ENCODE data around the gene MUSTN1. TPM values are rescaled to one million over a fixed set of nuclear protein-coding genes. Genes with fewer than 3 reads are reported as not detected.

MUSTN1 gene
- total RNA-seq, 5 donors from 2014 or later (not counting 1 experiment from before 2014, with no cell fraction given), result 1.6 to 10.2 (median 4.1) TPM

DNA sequence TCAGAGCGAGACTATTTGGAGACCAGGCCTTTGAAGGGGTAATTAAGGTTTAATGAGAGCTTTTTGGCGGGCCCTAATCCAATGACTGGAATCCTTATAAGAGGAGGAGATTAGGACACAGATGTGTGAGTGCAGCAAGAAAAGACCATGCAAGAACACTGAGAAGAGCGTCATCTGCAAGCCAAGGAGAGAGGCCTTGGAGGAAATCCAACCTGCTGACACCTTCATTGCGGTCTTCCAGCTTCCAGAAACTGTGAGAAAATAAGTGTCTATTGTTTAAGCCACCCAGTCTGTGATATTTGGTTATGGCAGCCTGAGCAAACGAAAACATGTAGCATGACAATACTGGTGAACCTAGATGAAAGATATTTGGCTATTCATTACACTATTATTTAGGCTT, 23.0 kb upstream of the MUSTN1 start:
- Mint-ChIP-seq H3K4me1 (peaks cover 0 to 5% (median 1%) of the 10 kb centered on the region in 3 donors), H3K27me3 (no peaks in the 10 kb centered on the region), H3K9me3 (no peaks in the 10 kb centered on the region), H3K27ac (no peak overlapping the region), H3K4me3 (no peak overlapping the region), H3K36me3 (peaks cover 24% of the 10 kb centered on the region)
- Histone ChIP-seq H3K9me3 (no peaks in the 10 kb centered on the region), H3K27me3 (replicated peaks in 1 of 2; ENCODE audit: control insufficient read depth in 2 of 2, extremely low read depth in 1 of 2, insufficient read depth in 2 of 2, low read length in 1 of 2) (no peaks in the 10 kb centered on the region), H3K27ac (ENCODE audit: low read length) (no peak overlapping the region), H3K36me3 (ENCODE audit: control insufficient read depth in 2 of 2, extremely low read depth in 1 of 2, insufficient read depth in 1 of 2, low read length in 1 of 2) (peaks cover 13 to 20% of the 10 kb centered on the region in 2 donors), H3K4me3 (ENCODE audit: control insufficient read depth in 1 of 2, extremely low read depth in 1 of 2, low read length in 1 of 2) (no peak overlapping the region), H3K4me1 (ENCODE audit: control insufficient read depth in 1 of 2, extremely low read depth in 1 of 2, insufficient read depth in 2 of 2, low read length in 2 of 2) (no peaks in the 10 kb centered on the region)
- WGBS (ENCODE audit: insufficient coverage), result 100% methylated on average over 3 of the region's 5 CpGs
- ChIA-PET CTCF (no interaction called here), POLR2A (no interaction called here)
- no peak for ATAC-seq (replicated peaks in 1 of 4)
- no peak for DNase-seq

DNA sequence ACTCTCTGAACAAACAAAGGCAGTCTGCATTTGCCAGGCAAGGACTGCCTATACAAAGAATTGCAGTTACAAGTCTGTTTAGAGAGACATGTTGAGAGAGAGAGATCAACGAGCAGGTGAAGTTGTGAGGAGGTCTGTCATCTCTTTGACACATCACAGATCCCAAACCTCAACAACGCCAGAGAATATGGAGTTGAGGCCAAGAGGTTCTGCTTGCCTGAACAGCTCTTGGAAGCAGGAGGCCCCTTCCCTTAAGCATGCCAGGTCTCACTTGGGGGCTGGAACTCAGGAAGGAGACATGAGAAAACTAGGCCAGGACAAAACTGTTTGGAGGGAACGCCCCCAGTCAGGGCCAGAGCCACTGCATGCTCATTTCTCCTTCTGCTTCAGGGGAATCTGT, 22.3 kb upstream of the MUSTN1 start:
- Mint-ChIP-seq H3K36me3 (peaks cover 23% of the 10 kb centered on the region), H3K4me3 (no peak overlapping the region), H3K27me3 (no peaks in the 10 kb centered on the region), H3K4me1 (peaks cover 0 to 2% (median 1%) of the 10 kb centered on the region in 3 donors), H3K9me3 (no peaks in the 10 kb centered on the region), H3K27ac (no peak overlapping the region)
- CTCF ChIA-PET, result no interaction called here
- H3K4me1 ChIP-seq (ENCODE audit: control insufficient read depth in 1 of 2, extremely low read depth in 1 of 2, insufficient read depth in 2 of 2, low read length in 2 of 2), result no peaks in the 10 kb centered on the region
- no CpG with 5 or more reads among the region's 3 CpGs for WGBS (ENCODE audit: insufficient coverage)
- no peaks in the 10 kb centered on the region for H3K9me3 ChIP-seq
- ATAC-seq (replicated peaks in 1 of 4), result no peak
- H3K27ac ChIP-seq (ENCODE audit: low read length), result no peak overlapping the region
- H3K27me3 ChIP-seq (replicated peaks in 1 of 2; ENCODE audit: control insufficient read depth in 2 of 2, extremely low read depth in 1 of 2, insufficient read depth in 2 of 2, low read length in 1 of 2), result no peaks in the 10 kb centered on the region
- peaks cover 14 to 27% of the 10 kb centered on the region in 2 donors for H3K36me3 ChIP-seq (ENCODE audit: control insufficient read depth in 2 of 2, extremely low read depth in 1 of 2, insufficient read depth in 1 of 2, low read length in 1 of 2)
- POLR2A ChIA-PET, result no interaction called here
- DNase-seq, result no peak
- no peak overlapping the region for H3K4me3 ChIP-seq (ENCODE audit: control insufficient read depth in 1 of 2, extremely low read depth in 1 of 2, low read length in 1 of 2)

DNA sequence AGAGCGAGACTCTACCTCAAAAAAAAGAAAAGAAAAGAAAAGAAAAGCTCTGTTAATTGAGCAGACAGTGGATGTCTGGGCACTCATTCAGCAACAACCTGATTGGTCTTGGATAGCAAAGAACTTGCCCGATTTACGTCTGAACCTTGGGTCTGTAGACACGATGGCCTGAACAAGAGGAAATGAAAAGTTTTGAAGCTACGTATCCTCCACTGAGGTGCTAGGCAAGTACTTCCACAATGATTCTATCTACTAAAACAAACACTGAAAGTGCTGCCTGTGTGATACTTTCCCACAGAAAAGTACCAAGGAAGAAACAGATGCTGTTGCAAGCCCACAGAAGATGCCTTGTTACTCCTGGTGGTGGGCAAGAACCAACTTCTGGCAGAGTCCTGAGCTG, 21.8 kb upstream of the MUSTN1 start:
- H3K27me3 Mint-ChIP-seq, result no peaks in the 10 kb centered on the region
- Histone ChIP-seq H3K9me3 (no peaks in the 10 kb centered on the region), H3K4me3 (ENCODE audit: control insufficient read depth in 1 of 2, extremely low read depth in 1 of 2, low read length in 1 of 2) (no peak overlapping the region), H3K27me3 (replicated peaks in 1 of 2; ENCODE audit: control insufficient read depth in 2 of 2, extremely low read depth in 1 of 2, insufficient read depth in 2 of 2, low read length in 1 of 2) (no peaks in the 10 kb centered on the region), H3K4me1 (ENCODE audit: control insufficient read depth in 1 of 2, extremely low read depth in 1 of 2, insufficient read depth in 2 of 2, low read length in 2 of 2) (no peaks in the 10 kb centered on the region), H3K27ac (ENCODE audit: low read length) (no peak overlapping the region), H3K36me3 (ENCODE audit: control insufficient read depth in 2 of 2, extremely low read depth in 1 of 2, insufficient read depth in 1 of 2, low read length in 1 of 2) (peaks cover 15 to 31% of the 10 kb centered on the region in 2 donors)
- H3K9me3 Mint-ChIP-seq, result no peaks in the 10 kb centered on the region
- no peak overlapping the region for H3K4me3 Mint-ChIP-seq
- DNase-seq (no peak), ATAC-seq (replicated peaks in 1 of 4) (no peak)
- CTCF ChIA-PET, result no interaction called here
- H3K27ac Mint-ChIP-seq, result no peak overlapping the region
- WGBS (ENCODE audit: insufficient coverage), result 100% methylated on average over 2 of the region's 5 CpGs
- H3K36me3 Mint-ChIP-seq, result peaks cover 23% of the 10 kb centered on the region
- POLR2A ChIA-PET, result no interaction called here
- peaks cover 0 to 1% (median 0%) of the 10 kb centered on the region in 3 donors for H3K4me1 Mint-ChIP-seq

DNA sequence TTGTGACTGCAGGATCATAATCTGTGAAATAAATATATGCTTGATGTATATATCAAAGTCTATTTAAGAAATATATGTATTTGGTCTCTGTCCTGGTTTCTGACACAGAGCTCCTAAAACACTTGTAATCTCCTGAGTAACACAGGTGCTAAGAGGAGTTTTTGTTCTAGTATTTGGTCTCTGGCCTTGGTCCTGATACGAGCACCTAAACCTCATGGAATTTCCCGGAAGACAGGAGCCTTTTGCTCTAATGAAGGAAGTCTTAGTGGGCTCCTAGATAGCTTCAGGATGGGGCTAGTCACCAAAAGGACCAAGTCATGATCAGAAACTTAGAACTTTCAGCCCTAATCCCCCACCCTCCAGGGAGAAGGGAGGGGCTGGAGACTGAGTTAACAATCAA, 19.2 kb upstream of the MUSTN1 start:
- no peak overlapping the region for H3K27ac Mint-ChIP-seq
- DNase-seq, result no peak
- H3K4me3 Mint-ChIP-seq, result no peak overlapping the region
- CTCF ChIA-PET, result interaction anchor here in 1 of 2 donors (0.7 kb wide), 1 partner anchor 9 kb away, joined by 3 read pairs; no protein-coding TSS in a partner anchor
- Histone ChIP-seq H3K4me3 (ENCODE audit: control insufficient read depth in 1 of 2, extremely low read depth in 1 of 2, low read length in 1 of 2) (no peak overlapping the region), H3K9me3 (no peaks in the 10 kb centered on the region), H3K27ac (ENCODE audit: low read length) (no peak overlapping the region), H3K27me3 (replicated peaks in 1 of 2; ENCODE audit: control insufficient read depth in 2 of 2, extremely low read depth in 1 of 2, insufficient read depth in 2 of 2, low read length in 1 of 2) (no peaks in the 10 kb centered on the region), H3K36me3 (ENCODE audit: control insufficient read depth in 2 of 2, extremely low read depth in 1 of 2, insufficient read depth in 1 of 2, low read length in 1 of 2) (peaks cover 17 to 45% of the 10 kb centered on the region in 2 donors), H3K4me1 (ENCODE audit: control insufficient read depth in 1 of 2, extremely low read depth in 1 of 2, insufficient read depth in 2 of 2, low read length in 2 of 2) (no peaks in the 10 kb centered on the region)
- POLR2A ChIA-PET, result no interaction called here
- H3K36me3 Mint-ChIP-seq, result peaks cover 28% of the 10 kb centered on the region
- no peak for ATAC-seq (replicated peaks in 1 of 4)
- no peaks in the 10 kb centered on the region for H3K27me3 Mint-ChIP-seq
- no peaks in the 10 kb centered on the region for H3K4me1 Mint-ChIP-seq
- no peaks in the 10 kb centered on the region for H3K9me3 Mint-ChIP-seq
- no CpG with 5 or more reads among the region's 2 CpGs for WGBS (ENCODE audit: insufficient coverage)

DNA sequence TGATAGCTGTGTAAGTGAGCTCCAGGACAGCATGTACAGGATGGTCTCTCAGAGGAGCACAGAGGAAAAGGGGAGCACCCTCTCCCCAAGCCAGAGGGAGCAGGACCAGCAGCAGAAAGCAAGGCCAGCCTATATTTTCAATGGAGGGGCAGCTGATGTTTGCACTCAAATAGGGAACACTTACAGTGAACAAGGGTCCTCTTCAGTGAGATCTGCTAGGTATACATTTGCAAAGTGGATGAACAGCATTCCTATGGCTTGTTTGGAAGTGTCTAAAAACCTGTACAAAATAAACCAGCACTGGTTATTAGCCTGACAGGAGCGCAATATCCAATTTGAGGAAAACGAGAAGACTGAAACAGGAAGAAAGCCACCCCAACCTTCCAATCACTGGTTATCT, 17.6 kb upstream of the MUSTN1 start:
- ATAC-seq (replicated peaks in 1 of 4) (no peak), DNase-seq (no peak)
- H3K4me1 Mint-ChIP-seq, result no peaks in the 10 kb centered on the region
- ChIA-PET CTCF (no interaction called here), POLR2A (no interaction called here)
- Histone ChIP-seq H3K9me3 (no peaks in the 10 kb centered on the region), H3K4me3 (ENCODE audit: control insufficient read depth in 1 of 2, extremely low read depth in 1 of 2, low read length in 1 of 2) (no peak overlapping the region), H3K27ac (ENCODE audit: low read length) (no peak overlapping the region), H3K36me3 (ENCODE audit: control insufficient read depth in 2 of 2, extremely low read depth in 1 of 2, insufficient read depth in 1 of 2, low read length in 1 of 2) (peaks cover 19 to 59% of the 10 kb centered on the region in 2 donors), H3K27me3 (replicated peaks in 1 of 2; ENCODE audit: control insufficient read depth in 2 of 2, extremely low read depth in 1 of 2, insufficient read depth in 2 of 2, low read length in 1 of 2) (no peaks in the 10 kb centered on the region), H3K4me1 (ENCODE audit: control insufficient read depth in 1 of 2, extremely low read depth in 1 of 2, insufficient read depth in 2 of 2, low read length in 2 of 2) (no peaks in the 10 kb centered on the region)
- H3K9me3 Mint-ChIP-seq, result no peaks in the 10 kb centered on the region
- H3K4me3 Mint-ChIP-seq, result no peak overlapping the region
- H3K36me3 Mint-ChIP-seq, result peaks cover 30% of the 10 kb centered on the region
- no peak overlapping the region for H3K27ac Mint-ChIP-seq
- WGBS (ENCODE audit: insufficient coverage), result 75% methylated on average over 2 of the region's 2 CpGs
- H3K27me3 Mint-ChIP-seq, result no peaks in the 10 kb centered on the region

DNA sequence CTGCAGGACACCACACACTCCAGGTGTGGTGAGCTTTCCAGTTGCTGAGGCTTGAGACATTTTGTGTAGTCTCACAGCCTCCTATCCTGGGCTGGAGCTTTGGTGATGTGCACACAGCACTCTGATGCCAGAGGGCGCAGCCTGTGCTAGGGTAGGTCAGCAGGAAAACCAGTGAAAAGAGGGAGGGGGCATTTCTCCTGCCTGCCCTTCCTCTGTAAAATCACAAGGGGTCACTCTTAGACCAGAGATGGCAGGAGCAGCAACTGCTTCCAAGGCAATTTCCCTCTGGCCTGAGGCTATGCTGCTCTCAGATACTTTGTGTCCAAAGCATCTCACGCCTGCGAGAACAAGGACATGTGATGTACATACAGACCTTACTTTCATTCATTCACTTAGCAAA, 16.5 kb upstream of the MUSTN1 start:
- H3K36me3 ChIP-seq (ENCODE audit: control insufficient read depth in 2 of 2, extremely low read depth in 1 of 2, insufficient read depth in 1 of 2, low read length in 1 of 2), result peaks cover 19 to 68% of the 10 kb centered on the region in 2 donors
- H3K4me1 Mint-ChIP-seq, result no peaks in the 10 kb centered on the region
- H3K9me3 Mint-ChIP-seq, result no peaks in the 10 kb centered on the region
- H3K27ac Mint-ChIP-seq, result no peak overlapping the region
- no peaks in the 10 kb centered on the region for H3K27me3 ChIP-seq (replicated peaks in 1 of 2; ENCODE audit: control insufficient read depth in 2 of 2, extremely low read depth in 1 of 2, insufficient read depth in 2 of 2, low read length in 1 of 2)
- CTCF ChIA-PET, result interaction anchor here in 1 of 2 donors (1.2 kb wide), 1 partner anchor 223 kb away, joined by 3 read pairs; no protein-coding TSS in a partner anchor
- H3K27me3 Mint-ChIP-seq, result no peaks in the 10 kb centered on the region
- no CpG with 5 or more reads among the region's 3 CpGs for WGBS (ENCODE audit: insufficient coverage)
- H3K9me3 ChIP-seq, result no peaks in the 10 kb centered on the region
- H3K36me3 Mint-ChIP-seq, result peaks cover 30% of the 10 kb centered on the region
- no peak overlapping the region for H3K4me3 Mint-ChIP-seq
- POLR2A ChIA-PET, result no interaction called here
- no peak overlapping the region for H3K27ac ChIP-seq (ENCODE audit: low read length)
- no peak overlapping the region for H3K4me3 ChIP-seq (ENCODE audit: control insufficient read depth in 1 of 2, extremely low read depth in 1 of 2, low read length in 1 of 2)
- no peaks in the 10 kb centered on the region for H3K4me1 ChIP-seq (ENCODE audit: control insufficient read depth in 1 of 2, extremely low read depth in 1 of 2, insufficient read depth in 2 of 2, low read length in 2 of 2)
- DNase-seq (peak in 8 of 35 experiments; percentile 4 to 43 (median 10)), ATAC-seq (replicated peaks in 1 of 4) (peak; percentile 43 to 56 (median 52))

DNA sequence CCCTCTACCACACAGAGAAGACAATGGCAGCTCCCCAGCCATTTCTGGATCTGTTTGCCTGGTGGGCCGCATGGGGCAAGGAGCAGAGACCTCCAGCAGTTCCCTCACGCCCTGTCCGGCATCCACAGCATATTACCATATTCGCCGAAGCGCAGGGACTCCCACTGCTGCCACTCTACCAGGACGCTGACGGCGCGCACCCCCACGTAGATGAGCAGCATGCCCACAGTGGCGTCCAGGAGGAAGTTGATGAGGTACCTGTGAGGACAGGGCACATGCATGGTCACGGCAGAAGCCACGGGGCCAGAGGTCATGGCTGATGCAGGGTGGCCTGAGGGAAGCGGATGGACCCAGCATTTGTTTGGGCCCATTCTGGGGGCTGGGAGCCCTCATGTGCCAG, 14.8 kb upstream of the MUSTN1 start:
- ATAC-seq (replicated peaks in 1 of 4) (no peak), DNase-seq (no peak)
- ChIA-PET POLR2A (no interaction called here), CTCF (interaction anchor here in 1 of 2 donors (0.6 kb wide), 1 partner anchor 85 kb away, joined by 5 read pairs; no protein-coding TSS in a partner anchor)
- H3K4me1 ChIP-seq (ENCODE audit: control insufficient read depth in 1 of 2, extremely low read depth in 1 of 2, insufficient read depth in 2 of 2, low read length in 2 of 2), result no peaks in the 10 kb centered on the region
- Mint-ChIP-seq H3K27me3 (no peaks in the 10 kb centered on the region), H3K4me1 (peaks cover 0 to under 1% (median 0%) of the 10 kb centered on the region in 3 donors), H3K9me3 (no peaks in the 10 kb centered on the region), H3K27ac (no peak overlapping the region), H3K36me3 (peaks cover 24% of the 10 kb centered on the region), H3K4me3 (no peak overlapping the region)
- H3K27ac ChIP-seq (ENCODE audit: low read length), result no peak overlapping the region
- 100% methylated on average over 8 of the region's 15 CpGs for WGBS (ENCODE audit: insufficient coverage)
- no peak overlapping the region for H3K4me3 ChIP-seq (ENCODE audit: control insufficient read depth in 1 of 2, extremely low read depth in 1 of 2, low read length in 1 of 2)
- peaks cover 19 to 63% of the 10 kb centered on the region in 2 donors for H3K36me3 ChIP-seq (ENCODE audit: control insufficient read depth in 2 of 2, extremely low read depth in 1 of 2, insufficient read depth in 1 of 2, low read length in 1 of 2)
- no peaks in the 10 kb centered on the region for H3K9me3 ChIP-seq
- no peaks in the 10 kb centered on the region for H3K27me3 ChIP-seq (replicated peaks in 1 of 2; ENCODE audit: control insufficient read depth in 2 of 2, extremely low read depth in 1 of 2, insufficient read depth in 2 of 2, low read length in 1 of 2)
